ENCODE results near the gene CHST14.
A peak's percentile ranks its signal among the peaks of the same experiment; 100 is the strongest.
"Not testable (repeated sequence)": the region's sequence is repeated elsewhere in the genome, so short reads cannot be mapped to it uniquely, and the experiment has no call there.

Gene CHST14

DNA sequence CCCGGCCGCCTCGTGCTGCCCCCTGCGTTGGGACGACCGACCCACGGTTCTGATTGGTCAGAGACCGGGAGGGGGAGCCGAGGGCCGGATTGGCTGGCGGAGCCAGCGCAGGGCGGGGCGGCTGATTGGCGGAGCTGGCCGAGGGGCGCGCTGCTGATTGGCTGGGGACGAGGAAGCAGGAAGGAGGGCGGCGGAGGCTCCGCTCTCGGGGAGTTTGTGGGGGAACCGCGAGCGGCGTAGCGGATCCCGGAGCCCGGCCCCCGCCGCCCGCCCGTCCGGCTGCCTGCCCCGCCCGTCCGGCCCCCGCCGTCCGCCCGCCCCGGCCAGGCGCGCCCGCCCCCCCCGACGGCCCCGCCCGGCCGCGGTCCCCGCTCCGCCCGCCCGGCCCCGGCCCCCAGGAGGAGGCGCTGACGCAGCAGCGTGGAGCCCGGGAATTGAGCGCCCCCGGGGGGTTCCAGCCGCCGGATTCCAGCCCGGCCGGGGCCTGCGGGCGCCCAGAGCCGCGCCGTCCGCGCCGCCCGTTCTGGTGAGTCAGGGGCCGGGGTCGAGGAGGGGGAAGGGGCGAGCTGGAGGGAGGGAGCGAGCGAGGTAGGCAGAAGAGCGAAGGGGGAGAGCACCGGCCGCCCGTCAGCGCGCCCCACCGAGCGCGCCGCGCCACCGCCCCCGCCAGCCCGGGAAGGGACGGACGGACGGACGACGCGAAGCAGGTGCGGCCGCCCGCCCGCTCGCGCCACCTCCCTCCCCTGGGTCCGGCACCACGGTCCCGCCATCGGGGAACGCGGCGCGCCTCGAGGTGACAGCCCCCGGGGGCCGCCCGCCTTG lies 29.8 kb upstream of the CHST14 start, which contains the start of gene BAHD1:
Gene BAHD1, plus strand, starts transcription at position 211 of the 822 bp plus-strand sequence. CDS start 17,512 bp downstream, outside the sequence.
- peak; percentile 86 to 94 for DNase-seq (ENCODE audit: low read depth in 2 of 2, low spot score in 1 of 2)

DNA sequence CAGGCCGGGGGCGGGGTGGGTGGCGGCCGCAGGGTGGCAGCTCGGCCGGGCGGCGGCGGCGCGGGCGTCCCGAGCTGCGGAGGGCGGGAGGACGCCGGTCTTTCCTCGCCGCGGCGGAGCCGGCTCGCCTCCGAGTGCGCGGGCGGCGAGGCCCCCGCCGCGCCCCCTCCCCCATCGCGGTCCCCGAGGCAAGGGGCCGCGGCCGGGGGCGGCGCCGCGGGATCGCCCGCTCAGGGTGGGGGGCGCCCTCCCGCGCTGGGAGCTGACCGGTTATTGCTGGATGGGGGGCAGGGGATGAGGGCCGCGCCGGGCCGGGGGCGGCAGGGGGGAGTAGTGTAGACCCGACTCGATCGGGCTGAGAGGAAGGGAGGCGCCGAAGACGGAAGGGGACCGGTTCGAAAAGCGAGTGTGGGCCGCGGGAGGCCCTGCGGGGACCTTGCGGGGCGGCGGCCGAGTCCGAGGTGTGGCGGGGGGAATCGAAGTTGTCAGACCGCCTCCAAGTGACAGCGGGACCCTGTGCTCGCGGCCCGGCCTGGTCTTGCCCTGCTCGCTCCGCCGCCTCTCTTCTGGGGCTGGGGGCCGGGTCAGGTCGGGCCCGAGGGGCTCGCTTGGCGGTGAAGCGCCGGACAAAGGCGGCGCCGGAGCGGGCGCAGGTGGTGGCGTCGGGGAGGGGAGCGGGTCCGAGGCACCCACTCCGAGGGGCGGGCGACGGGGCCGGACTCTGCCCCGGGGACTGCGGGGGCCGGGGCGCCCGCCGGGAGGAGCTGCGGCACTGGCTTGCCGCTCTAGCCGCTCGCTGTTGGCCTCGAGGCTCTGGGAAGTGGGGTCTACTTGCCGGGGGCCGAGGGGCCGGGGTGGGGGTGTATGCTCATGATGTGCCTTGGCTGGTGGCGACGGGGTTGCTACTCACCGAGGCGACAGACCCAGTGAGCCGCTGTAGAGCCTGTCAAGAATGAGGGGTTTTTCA lies 28.9 kb upstream of the CHST14 start:
- DNase-seq (ENCODE audit: low read depth in 2 of 2, low spot score in 1 of 2), result no peak

GRCh38 chr15:40443255-40443654 lies 27.5 kb upstream of the CHST14 start:
- no peak for DNase-seq (ENCODE audit: low read depth in 2 of 2, low spot score in 1 of 2)

DNA sequence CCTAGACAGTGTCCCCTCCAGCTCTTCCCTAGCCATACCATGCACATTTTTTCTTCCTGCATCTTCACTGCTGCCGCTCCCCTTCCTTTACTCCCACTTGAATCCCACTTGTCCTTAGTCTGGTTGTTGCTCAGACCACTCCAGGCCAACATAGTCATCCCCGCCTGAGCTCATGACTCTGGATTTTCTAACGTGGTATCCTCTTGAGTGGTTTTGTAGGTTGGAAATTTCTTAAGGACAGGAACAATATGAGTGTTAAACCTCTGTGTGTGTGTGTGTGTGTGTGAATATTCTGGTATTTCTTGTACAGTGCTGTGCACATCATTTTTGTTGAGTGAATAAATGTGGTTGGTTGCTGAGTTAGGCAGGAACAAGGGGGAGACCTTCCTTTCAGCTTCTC lies 26.9 kb upstream of the CHST14 start:
- DNase-seq (ENCODE audit: low read depth in 2 of 2, low spot score in 1 of 2), result no peak

GRCh38 chr15:40444736-40445135 lies 26.0 kb upstream of the CHST14 start:
- DNase-seq (ENCODE audit: low read depth in 2 of 2, low spot score in 1 of 2), result no peak

DNA sequence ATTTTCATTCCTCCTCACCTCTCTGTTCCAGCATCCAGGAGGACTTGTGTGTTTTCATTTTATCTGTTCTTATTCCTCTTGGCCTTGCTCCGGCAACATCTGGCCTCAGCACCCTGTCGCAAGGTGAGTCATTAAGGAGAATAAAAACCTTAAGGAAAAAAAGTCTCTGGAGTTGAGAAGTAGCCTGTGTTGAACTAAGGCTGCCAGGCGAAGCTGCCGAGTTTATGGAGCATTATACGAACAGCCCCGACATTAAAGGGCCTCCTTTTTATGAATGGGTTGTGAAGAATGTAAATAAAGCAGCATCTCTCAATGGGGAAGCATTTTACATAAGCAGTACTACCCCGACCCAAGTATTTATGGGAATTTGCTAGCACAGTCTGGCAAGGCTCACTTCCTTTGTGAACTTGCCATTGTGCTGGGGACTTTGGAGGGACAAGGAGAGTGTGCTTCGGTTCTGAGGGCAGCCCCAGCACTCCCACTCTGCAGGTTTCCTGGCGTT lies 25.3 kb upstream of the CHST14 start:
- DNase-seq (ENCODE audit: low read depth in 2 of 2, low spot score in 1 of 2), result no peak

DNA sequence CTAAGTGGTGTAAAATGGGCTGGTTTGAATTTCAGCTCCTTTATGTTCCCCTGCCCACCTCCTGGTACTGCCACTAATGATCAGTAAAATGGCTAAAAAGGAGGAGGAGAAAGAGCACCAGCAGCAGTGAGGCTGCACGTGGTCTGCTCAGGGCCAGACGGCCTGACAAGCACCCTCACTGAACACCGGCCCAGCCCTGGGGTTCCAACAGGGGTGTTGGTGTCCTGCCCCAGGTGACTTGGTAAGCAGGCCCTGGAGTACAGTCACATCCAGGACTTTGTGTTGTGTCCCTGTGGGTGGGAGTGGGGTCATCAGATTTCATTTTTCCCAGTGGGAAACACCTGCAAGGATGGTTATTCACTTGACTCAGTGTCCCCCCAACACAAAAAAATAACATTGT lies 24.6 kb upstream of the CHST14 start:
- no peak for DNase-seq (ENCODE audit: low read depth in 2 of 2, low spot score in 1 of 2)

DNA sequence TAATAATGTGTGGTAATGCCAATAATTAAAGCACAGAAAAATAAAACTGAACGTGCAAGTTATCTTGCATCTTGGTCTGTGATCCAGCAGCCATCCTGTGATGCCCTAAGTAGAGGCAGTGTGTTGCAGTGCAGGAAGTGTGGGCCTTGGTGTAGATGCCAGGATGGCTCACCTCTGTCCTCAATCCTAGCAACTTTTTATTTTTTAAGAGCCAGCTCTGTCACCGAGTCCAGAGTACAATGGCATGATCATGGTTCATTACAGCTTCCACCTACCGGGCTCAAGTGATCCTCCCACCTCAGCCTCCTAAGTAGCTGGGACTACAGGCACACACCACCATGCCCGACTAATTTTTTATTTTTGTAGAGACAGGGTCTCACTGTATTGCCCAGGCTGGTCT lies 22.4 kb upstream of the CHST14 start:
- no peak for DNase-seq (ENCODE audit: low read depth in 2 of 2, low spot score in 1 of 2)

- no peak for DNase-seq (ENCODE audit: low read depth in 2 of 2, low spot score in 1 of 2)
Observed at GRCh38 chr15:40449275-40449674, 21.5 kb upstream of the CHST14 start.

- DNase-seq (ENCODE audit: low read depth in 2 of 2, low spot score in 1 of 2), result no peak
Observed at GRCh38 chr15:40450047-40450446, 20.7 kb upstream of the CHST14 start.

- no peak for DNase-seq (ENCODE audit: low read depth in 2 of 2, low spot score in 1 of 2)
Observed at GRCh38 chr15:40451527-40452158, 19.1 kb upstream of the CHST14 start.

GRCh38 chr15:40452296-40453090 lies 18.3 kb upstream of the CHST14 start:
- DNase-seq (ENCODE audit: low read depth in 2 of 2, low spot score in 1 of 2), result no peak

- not testable (repeated sequence) for DNase-seq (ENCODE audit: low read depth in 2 of 2, low spot score in 1 of 2)
Observed at GRCh38 chr15:40453941-40454340, 16.8 kb upstream of the CHST14 start.

DNA sequence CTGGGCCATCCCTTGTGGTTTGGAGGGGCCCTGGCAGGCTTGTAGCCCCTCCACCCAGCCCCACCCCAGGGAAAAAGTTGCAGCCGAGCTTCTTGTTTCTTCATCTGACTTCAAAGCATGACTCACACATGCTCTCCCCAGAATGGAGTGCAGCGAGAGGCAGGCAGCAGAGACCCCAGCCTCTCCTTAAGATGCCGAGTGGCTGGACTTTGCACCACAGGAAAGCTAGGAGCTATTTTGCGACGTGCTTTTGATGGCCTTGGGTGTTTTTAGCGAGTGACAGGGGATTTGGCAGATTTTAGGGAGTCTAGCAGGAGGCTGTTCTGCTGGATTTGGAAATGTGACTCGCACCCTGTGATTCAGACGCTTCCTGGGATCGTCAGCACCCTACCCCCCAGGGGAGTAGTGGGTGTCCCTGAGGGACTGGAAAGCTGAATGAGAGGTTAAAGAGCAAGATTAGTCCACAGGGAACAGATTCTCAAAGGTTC lies 15.8 kb upstream of the CHST14 start:
- no peak for DNase-seq (ENCODE audit: low read depth in 2 of 2, low spot score in 1 of 2)

DNA sequence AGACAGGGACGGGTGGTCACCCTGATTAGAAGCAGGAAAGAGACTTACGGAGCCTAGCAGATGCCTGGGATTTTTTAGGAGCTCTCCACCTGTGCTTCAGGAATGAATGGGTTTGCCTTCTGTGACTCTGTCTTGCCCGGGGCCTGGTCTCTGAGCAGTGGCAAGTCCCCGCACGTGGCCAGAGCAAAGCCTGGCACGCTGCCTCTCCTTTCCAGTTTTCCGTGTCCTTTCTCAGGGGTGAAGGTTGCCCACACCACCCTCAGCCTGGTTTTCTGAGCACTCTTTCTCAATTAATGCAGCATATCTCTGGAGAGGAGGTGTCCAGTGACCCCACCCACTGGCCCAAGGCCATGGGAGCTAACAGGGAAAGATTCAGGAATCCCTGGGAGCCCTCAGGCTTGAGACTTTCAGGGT lies 14.5 kb upstream of the CHST14 start:
- DNase-seq (ENCODE audit: low read depth in 2 of 2, low spot score in 1 of 2), result no peak

DNA sequence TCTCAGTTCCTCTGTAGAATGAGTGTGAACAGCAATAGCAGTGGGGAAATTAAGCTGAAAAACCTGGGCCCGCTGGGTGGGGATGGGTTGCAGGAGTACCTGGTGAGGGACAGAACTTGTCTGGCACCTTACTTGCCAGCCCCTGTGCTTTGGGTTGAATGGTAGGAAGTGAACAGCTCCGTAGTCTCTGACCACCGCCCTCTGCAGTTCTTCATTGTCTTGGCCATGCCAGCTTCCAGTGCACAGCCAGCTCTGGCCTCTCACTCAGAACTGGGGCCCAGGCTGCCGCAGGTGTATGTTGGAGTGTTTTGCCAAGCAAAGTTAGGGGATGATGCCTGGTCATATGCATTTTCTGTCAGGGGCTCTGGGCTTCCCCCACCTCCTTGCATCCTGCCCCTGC lies 14.0 kb upstream of the CHST14 start:
- DNase-seq (ENCODE audit: low read depth in 2 of 2, low spot score in 1 of 2), result no peak

GRCh38 chr15:40458495-40459371 lies 12.1 kb upstream of the CHST14 start:
- no peak for DNase-seq (ENCODE audit: low read depth in 2 of 2, low spot score in 1 of 2)

GRCh38 chr15:40459391-40460015 lies 11.3 kb upstream of the CHST14 start:
- no peak for DNase-seq (ENCODE audit: low read depth in 2 of 2, low spot score in 1 of 2)

GRCh38 chr15:40460404-40460803 lies 10.4 kb upstream of the CHST14 start:
- no peak for DNase-seq (ENCODE audit: low read depth in 2 of 2, low spot score in 1 of 2)

Data from stimulated activated CD8-positive, alpha-beta memory T cell treated with anti-CD3 and anti-CD28 coated beads, Interleukin-4, amount 100 ng/mL, for 4 hours (primary cell).